ENCODE data around the gene G6PD.
"Not testable (repeated sequence)": the region's sequence is repeated elsewhere in the genome, so short reads cannot be mapped to it uniquely, and the experiment has no call there.

Gene G6PD

GRCh38 chrX:154546354-154547244 lies at the start of gene G6PD:
G6PD (minus strand) TSS chrX:154546846; CDS start chrX:154546155, 691 bp downstream.
- TF ChIP-seq ZFX (IDR thresholded peaks at IDR 0.05; ENCODE audit: borderline replicate concordance): no peak
- TF ChIP-seq, protein P1, sequence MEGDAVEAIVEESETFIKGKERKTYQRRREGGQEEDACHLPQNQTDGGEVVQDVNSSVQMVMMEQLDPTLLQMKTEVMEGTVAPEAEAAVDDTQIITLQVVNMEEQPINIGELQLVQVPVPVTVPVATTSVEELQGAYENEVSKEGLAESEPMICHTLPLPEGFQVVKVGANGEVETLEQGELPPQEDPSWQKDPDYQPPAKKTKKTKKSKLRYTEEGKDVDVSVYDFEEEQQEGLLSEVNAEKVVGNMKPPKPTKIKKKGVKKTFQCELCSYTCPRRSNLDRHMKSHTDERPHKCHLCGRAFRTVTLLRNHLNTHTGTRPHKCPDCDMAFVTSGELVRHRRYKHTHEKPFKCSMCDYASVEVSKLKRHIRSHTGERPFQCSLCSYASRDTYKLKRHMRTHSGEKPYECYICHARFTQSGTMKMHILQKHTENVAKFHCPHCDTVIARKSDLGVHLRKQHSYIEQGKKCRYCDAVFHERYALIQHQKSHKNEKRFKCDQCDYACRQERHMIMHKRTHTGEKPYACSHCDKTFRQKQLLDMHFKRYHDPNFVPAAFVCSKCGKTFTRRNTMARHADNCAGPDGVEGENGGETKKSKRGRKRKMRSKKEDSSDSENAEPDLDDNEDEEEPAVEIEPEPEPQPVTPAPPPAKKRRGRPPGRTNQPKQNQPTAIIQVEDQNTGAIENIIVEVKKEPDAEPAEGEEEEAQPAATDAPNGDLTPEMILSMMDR (IDR thresholded peaks at IDR 0.05): no peak
- H3K27ac ChIP-seq: peak within 1 kb of the TSS; percentile 92

DNA sequence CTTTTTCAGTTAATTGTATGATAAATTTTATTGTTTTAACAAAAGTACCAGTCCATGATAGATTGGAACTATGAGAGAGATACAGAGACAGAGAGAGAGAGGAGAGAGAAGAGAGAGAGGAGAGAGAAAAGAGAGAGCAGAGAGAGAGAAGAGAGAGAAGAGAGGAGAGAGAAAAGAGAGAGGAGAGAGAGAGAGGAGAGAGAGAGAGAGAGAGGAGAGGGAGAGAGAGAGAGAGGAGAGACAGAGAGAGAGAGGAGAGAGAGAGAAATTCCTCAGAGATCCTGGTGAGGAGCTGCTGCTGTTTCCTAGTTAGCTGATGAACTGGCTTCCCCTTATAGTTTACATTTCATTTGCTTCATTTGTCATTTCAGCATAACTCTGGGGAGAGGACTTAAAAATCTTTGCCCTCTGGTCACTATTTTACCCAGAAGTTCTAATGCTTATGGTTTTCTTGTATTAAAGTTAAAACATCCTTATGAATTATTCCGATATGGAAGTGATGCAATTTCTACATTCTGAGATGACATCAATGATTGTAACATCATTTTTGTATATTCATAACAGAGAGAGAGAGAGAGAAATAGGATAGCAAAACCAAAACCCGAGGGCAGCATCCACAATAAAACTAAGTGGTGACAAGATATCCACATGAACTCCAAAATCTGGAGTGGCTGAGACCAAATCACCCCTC lies 49.1 kb upstream of the G6PD start:
- TF ChIP-seq, protein P1 (IDR thresholded peaks at IDR 0.05): no peak
- TF ChIP-seq ZFX (IDR thresholded peaks at IDR 0.05; ENCODE audit: borderline replicate concordance): no peak
- no peak overlapping the region for H3K27ac ChIP-seq

DNA sequence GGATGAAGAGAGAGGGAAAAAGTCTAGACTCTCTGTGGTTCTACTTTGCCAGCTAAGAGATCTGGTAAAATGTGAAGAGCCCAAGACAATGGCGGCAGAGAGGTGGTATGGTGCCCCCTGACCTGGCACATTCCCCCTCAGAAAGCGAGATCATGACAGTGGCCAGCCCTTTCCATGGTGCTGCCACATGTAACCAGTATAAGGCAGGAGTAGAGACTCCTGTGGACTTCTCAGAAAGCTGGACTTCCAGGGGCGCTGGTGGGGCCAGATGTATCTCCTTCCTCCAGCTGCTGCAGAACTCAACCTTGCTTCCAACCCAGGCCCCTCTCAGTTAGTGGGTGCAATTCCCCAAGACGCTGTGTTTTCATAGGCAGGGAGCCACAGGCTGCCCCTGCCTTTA lies 47.8 kb upstream of the G6PD start:
- no peak overlapping the region for H3K27ac ChIP-seq
- TF ChIP-seq, protein P1 (IDR thresholded peaks at IDR 0.05): no peak
- TF ChIP-seq ZFX (IDR thresholded peaks at IDR 0.05; ENCODE audit: borderline replicate concordance): no peak

DNA sequence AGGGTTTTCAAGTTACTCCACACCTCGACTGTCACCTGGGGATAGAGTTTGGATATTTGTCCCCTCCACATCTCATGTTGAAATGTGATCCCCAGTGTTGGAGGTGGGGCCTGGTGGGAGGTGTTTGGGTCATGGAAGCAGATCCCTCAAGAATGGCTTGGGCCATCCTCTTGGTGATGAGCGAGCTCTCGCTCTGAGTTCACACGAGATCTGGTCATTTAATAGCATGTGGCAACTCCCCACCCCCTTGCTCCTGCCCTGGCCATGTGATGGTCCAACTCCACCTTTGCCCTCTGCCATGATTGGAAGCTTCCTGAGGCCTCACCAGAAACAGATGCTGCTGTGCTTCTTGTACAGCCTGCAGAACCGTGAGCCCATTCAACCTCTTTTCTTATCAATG lies 46.6 kb upstream of the G6PD start:
- TF ChIP-seq ZFX (IDR thresholded peaks at IDR 0.05; ENCODE audit: borderline replicate concordance): no peak
- TF ChIP-seq, protein P1 (IDR thresholded peaks at IDR 0.05): no peak
- no peak overlapping the region for H3K27ac ChIP-seq

- no peak overlapping the region for H3K27ac ChIP-seq
- TF ChIP-seq, protein P1 (IDR thresholded peaks at IDR 0.05): no peak
- no peak for TF ChIP-seq ZFX (IDR thresholded peaks at IDR 0.05; ENCODE audit: borderline replicate concordance)
Observed at GRCh38 chrX:154592505-154592904, 45.9 kb upstream of the G6PD start.

DNA sequence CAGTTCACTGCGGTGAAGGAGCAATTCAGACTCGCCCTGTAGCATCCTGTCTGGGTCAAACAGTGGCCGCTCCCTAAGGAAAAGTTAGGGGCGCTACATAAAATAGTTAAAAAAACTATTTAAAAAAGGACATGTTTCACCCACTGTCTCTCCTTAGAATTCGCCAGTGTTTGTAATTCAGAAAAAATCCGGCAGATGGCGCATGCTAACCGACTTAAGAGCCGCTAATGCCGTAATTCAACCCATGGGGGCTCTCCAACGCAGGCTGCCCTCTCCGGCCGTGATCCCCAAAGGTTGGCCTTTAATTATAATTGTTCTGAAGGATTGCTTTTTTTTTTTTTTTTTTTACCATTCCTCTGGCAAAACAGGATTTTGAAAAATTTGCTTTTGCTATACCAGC lies 43.8 kb upstream of the G6PD start:
- not testable (repeated sequence) for H3K27ac ChIP-seq

- not testable (repeated sequence) for H3K27ac ChIP-seq
Observed at GRCh38 chrX:154584585-154585183, 38.0 kb upstream of the G6PD start, which contains the start of gene CTAG1A. CTAG1A (plus strand) TSS chrX:154585133; CDS start chrX:154585207, 74 bp downstream.

GRCh38 chrX:154582994-154583393 lies 36.3 kb upstream of the G6PD start:
- H3K27ac ChIP-seq: not testable (repeated sequence)

GRCh38 chrX:154575076-154575475 lies 28.4 kb upstream of the G6PD start:
- H3K27ac ChIP-seq: not testable (repeated sequence)

- not testable (repeated sequence) for H3K27ac ChIP-seq
Observed at GRCh38 chrX:154573061-154573460, 26.4 kb upstream of the G6PD start.

DNA sequence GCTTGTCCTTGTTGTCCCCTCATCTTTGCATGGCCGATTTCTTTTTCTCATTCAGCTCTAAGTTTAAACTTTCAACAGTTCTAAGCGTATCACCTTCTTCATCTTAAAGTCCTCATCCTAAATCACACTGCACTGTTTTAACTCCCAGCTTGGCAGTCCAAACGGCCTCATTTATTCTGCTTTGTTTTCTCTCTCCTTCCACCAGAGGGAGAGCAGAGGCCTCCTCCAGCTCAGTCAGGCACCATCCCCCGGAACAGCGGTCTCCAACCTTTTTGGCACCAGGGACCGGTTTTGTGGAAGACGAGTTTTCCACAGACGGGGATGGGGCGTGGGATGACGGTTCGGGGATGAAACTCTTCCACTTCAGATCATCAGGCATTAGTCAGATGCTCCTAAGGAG lies 23.7 kb upstream of the G6PD start:
- H3K27ac ChIP-seq: not testable (repeated sequence)

GRCh38 chrX:154562295-154562694 lies 15.6 kb upstream of the G6PD start:
- H3K27ac ChIP-seq: not testable (repeated sequence)

- H3K27ac ChIP-seq: not testable (repeated sequence)
Observed at GRCh38 chrX:154560326-154560725, 13.7 kb upstream of the G6PD start.

DNA sequence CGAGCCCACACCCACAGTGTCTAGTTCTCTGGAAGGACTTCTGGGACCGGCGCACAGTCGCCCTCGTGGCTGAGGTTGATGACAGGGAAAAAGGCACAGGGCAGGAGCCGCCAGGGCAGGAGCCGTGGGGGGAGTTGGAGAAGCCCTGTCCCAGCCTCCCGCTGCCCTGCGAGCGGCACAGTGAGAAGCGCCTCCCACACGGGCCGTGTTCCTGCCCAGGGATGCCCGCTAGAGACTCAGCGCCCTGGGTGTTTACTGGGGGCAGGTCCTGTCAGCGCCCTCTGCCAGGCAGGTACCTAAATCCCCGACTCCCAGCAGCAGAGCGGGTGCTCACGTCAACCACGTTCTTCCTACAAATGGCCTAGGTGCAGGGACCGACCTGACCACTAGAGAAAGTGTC lies 12.2 kb upstream of the G6PD start:
- H3K27ac ChIP-seq: not testable (repeated sequence)
